ENCODE data around the gene KCNC4.

DNA sequence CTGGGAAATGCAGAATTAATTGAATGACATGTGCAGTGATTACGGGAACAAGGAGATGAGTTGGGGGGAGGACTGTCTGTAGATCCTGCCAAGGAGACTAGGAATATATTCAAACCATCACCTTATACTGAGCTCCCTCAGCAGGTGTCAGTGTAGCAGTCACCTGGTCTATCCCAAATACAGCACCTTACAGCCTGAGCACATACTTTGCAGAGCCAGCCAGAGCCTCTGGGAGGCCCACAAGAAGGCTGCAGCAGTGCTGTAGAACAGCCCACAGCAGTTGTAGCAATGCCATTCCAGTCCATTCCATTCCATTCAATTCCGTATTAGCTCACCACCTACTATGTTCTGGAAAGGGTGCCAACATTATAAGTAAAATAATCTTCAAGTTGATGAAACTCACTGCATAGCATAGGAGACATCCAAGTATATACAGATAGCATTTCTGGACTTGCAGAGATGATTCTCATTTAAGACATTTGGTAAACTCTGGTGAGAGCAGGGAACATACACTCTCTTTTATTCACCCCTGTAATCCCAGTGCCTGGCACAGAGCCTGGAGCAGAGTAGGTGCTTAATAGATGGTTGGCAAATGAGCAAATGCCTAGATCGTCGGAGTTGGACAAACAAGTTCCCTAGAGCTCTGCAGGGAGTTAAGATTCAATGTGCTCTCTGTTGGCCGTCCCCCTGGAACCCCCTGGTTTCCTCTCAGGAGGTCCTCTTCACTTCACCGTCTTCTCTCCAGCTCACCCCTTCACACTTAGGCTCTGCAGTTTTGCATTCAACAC is 44.7 kb downstream of the KCNC4 start:
- TF ChIP-seq, protein P1, sequence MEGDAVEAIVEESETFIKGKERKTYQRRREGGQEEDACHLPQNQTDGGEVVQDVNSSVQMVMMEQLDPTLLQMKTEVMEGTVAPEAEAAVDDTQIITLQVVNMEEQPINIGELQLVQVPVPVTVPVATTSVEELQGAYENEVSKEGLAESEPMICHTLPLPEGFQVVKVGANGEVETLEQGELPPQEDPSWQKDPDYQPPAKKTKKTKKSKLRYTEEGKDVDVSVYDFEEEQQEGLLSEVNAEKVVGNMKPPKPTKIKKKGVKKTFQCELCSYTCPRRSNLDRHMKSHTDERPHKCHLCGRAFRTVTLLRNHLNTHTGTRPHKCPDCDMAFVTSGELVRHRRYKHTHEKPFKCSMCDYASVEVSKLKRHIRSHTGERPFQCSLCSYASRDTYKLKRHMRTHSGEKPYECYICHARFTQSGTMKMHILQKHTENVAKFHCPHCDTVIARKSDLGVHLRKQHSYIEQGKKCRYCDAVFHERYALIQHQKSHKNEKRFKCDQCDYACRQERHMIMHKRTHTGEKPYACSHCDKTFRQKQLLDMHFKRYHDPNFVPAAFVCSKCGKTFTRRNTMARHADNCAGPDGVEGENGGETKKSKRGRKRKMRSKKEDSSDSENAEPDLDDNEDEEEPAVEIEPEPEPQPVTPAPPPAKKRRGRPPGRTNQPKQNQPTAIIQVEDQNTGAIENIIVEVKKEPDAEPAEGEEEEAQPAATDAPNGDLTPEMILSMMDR (IDR thresholded peaks at IDR 0.05) = no peak
- TF ChIP-seq POLR2A (IDR thresholded peaks at IDR 0.05) (no peak), POLR2AphosphoS5 (IDR thresholded peaks at IDR 0.05) (no peak)
